Fibroblast of peridontal ligament (primary cell): ENCODE results near the gene VWA8.
A peak's percentile ranks its signal among the peaks of the same experiment; 100 is the strongest.
"Not testable (repeated sequence)": the region's sequence is repeated elsewhere in the genome, so short reads cannot be mapped to it uniquely, and the experiment has no call there.

Experiments used
- DNase-seq: peaks from one replicate; pipeline ENCODE4 v3.0.0-alpha.2; 2010; ENCODE audit errors: extremely low read depth

The VWA8 gene

GRCh38 chr13:41588448-41588847 is 372.5 kb downstream of the VWA8 start:
- DNase-seq: no peak

- DNase-seq: no peak
Observed at GRCh38 chr13:41587490-41587889, 373.4 kb downstream of the VWA8 start.

DNA sequence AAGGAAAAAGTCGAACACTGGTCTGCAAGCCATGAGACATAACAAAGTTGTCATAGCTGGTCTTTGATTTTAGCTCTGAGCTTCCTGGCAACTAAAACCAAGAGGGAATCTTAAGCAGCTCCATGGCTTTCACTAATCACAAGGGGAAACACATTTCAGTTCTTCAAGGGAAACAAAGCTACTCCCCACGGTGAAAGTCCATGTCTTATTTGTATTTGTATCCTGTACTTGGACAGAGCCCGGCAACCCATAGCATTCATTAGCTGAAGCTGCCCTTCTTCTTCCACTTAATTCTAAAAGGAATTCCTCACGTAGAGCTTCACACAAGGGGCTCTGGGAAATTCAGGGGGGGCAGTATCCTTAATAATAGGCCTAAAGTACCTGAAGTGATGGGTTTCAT is 374.7 kb downstream of the VWA8 start:
- DNase-seq: no peak

DNA sequence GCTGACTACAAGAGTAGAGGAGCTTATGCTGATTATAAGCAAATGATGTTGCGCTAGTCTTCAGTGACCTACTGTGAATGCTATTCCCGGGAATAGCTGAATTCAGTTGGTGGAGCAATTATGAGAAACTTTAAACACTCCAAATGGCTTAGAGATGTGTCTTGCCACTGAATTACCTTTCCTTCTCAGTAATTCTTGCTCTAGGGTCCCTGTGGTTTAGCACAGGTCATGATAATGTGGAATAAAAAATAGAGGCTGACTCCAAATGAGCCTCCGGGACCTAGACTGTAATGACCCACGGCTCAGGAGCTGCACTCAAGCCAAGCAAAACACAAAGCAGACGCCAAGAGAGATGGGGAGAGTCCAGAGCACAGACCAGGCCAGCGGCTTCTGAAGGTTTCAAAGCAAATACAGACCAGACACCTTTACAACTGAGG is 378.9 kb downstream of the VWA8 start:
- peak; percentile 55 for DNase-seq

- no peak for DNase-seq
Observed at GRCh38 chr13:41580345-41580744, 380.6 kb downstream of the VWA8 start.

DNA sequence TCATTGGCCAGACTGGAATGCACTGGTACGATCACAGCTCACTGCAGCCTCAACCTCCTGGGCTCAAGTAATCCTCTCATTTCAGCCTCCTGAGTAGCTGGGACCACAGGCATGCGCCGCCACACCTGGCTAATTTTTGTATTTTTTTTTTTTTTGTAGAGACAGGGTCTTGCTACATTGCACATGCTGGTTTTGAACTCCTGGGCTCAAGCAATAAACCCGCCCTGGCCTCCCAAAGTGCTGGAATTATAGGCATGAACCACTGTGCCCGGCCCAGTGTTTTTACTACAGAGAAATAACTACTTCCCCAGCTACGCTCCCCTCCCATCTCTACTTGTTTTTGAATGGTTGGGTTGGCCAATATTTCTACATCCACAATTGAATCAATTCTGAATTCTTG is 381.0 kb downstream of the VWA8 start:
- DNase-seq: no peak

DNA sequence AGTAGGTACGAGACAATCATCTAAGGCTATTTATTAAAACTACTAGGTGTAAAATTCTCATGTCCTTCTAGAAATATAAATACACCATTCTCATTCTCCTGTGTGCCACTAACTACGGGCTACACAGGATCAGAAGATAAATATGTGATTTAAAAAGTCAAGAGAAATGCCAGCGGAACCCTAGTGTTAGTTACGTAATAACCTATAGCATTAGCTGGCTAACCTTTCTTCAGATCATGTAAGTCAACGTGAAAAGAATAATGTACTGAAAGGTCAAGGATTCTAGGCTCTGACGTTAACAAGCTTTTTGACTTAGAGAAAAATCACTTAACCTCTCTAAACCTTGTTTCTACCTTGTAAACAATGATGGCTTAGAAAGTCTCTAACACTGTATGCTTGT is 381.7 kb downstream of the VWA8 start:
- no peak for DNase-seq

DNA sequence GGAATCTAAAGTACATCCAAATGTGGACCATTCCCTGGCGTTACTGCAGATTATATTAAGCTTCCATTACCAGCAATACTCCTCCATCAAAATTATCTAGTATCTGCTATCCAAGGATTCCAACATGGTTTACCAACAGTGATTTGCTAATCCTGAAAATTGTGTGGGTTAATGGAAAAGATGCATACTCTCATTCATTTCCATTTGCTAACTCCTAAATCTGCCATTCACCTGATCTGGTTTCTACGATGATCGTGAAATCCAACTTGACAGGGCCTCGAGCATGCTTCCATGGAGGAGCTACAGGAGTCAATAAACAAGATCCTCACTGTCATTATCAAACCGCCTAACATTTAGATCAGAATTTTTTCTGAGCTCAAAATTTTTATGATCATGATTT is 382.5 kb downstream of the VWA8 start:
- no peak for DNase-seq

DNA sequence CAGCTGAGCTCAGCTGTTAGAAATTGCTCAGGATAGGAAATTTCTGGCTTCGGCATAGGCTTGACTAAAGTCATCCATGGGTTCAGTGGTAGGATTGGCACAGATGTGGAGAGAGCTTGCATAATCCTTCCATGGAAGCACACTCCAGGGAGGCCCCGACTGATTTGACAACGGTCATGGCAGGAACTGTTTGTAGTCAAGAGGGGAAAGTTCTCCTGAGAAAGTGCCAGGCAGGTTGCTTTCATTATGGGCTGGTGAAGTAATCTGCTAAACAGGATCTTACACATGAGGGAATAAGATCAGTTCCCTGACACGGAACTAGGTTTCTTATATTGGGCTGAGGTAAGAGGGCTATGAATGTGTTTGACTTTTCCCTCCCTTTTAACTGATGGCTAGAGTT is 383.5 kb downstream of the VWA8 start:
- DNase-seq: peak; percentile 78

DNA sequence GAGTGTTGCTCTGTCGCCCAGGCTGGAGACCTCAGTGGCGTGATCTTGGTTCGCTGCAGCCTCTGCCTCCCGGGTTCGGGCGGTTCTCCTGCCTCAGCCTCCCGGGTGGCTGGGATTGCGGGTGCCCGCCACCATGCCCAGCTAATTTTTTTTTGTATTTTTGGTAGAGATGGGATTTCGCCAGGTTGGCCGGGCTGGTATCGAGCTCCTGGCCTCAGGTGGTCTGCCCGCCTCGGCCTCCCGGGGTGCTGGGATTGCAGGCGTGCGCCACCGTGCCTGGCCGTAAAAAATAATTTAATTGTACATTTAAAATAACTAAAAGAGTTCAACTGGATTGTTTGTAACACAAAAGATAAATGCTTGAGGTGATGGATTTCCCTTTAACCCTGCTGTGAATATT is 387.3 kb downstream of the VWA8 start:
- DNase-seq: not testable (repeated sequence)

- DNase-seq: not testable (repeated sequence)
Observed at GRCh38 chr13:41571817-41572340, 389.0 kb downstream of the VWA8 start.

DNA sequence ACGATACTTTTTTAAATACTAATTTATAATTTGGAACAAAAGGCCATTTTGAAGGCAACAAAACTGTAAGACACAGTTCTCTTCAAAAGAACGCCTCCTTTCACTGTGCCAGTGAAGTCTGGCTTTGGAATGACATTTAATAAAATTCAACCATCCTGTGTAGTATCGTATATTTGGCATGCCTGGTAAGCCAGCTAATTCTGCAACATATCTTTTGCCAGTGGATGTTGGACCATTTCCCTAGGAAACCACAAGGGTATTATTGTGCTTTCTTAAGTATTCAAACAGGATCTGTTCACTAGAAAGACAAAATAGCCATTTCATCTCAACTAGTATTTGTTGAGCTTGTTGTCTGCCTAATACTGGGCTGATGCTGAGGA is 391.9 kb downstream of the VWA8 start:
- peak; percentile 90 for DNase-seq

DNA sequence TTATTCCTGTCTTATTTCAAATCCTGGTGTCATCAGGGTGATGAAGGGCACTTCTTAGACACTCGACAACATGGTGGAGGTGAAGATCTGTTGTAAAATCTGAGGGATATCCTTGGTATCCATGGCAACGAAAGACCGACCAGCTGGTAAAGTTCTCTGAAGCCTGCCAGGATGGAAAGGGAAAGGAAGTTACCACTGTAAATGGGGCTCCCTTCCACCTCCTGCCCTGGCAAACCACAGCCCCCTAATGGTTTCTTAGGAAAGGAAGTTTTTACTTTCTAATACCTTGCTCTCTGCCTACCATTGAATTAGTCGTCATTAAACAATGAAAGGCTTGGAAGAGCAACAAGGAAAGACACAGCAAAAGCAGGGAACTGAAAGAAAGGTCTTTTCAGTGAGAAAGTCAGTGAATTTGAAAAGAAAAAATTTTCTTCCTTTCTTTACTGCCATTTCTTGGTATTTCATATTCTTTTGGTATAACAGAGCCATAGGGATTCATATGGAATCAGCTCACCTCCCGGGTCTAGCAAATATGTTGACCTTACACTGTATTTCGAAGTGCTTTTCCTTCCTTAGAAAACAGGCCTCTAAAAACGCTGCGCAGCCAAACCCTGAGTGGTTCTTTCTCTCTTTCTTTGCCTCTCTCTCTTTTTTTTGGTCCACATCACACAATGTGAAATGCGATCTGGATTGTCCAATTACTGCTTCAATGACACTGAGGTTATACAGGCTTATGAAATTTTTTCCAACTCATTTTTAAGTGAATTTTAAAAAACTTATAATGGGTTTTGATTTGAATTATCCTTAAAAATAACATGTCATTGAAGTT is 392.6 kb downstream of the VWA8 start:
- DNase-seq: no peak

DNA sequence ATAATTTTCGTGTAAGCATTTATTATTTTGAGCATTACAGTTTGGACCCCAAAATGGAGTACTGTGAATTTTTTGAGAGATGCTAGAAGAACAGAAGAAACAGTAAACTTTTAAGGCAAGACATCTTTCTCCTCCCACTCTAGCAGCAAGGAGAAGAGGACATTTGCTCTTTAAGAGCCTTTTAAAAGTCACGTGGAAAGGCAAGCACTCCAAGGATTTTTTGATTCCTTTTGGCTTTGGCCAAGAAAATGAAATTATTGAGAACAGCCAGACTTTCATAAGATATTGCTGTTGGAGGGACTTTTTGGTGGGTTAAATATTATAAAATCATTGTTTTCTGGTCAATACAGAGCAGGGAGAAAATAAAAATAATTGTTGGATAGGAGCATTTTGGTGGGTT is 393.5 kb downstream of the VWA8 start:
- no peak for DNase-seq

DNA sequence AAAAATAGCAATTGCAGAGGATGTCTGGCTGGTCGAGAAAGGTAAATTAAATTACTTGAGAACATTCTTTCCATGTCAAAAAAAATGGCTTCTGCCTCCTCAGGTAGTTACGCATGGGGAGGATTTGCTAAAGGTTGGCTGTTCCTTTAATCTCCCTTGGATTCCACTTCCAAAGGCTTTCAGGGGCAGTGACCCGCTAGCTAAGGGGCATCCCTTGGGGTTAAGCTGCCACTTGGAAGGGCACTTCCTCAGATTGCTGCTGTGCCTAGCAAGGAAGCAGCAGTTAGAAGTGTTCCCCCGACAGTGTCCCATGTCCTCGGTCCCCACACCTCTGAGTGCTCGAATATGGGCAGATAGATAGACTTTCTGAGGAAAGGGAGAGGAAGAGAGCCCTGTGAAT is 395.1 kb downstream of the VWA8 start:
- no peak for DNase-seq

DNA sequence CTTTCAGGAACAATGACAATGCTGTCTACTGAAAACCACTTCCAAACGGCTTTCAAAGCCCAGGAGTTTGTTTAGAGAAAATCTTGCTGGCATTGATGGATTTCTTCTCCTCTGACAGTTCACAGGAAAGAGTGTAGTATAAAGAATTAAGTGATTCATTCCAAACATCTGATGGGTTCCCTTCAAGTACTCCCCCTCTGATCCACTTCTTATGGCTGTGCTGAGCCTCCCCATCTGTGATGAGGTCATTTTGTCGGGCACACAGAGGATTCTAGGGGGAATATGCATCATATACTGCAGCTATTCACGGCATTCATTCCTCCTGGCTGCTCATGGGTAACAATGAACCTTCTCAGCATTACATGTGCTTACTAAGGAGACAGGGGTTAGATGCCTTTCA is 395.7 kb downstream of the VWA8 start:
- DNase-seq: peak; percentile 89

GRCh38 chr13:41563984-41564365 is 396.9 kb downstream of the VWA8 start:
- DNase-seq: no peak

GRCh38 chr13:41563341-41563983 is 397.4 kb downstream of the VWA8 start:
- peak; percentile 76 for DNase-seq

- DNase-seq: no peak
Observed at GRCh38 chr13:41562541-41563178, 398.2 kb downstream of the VWA8 start.

DNA sequence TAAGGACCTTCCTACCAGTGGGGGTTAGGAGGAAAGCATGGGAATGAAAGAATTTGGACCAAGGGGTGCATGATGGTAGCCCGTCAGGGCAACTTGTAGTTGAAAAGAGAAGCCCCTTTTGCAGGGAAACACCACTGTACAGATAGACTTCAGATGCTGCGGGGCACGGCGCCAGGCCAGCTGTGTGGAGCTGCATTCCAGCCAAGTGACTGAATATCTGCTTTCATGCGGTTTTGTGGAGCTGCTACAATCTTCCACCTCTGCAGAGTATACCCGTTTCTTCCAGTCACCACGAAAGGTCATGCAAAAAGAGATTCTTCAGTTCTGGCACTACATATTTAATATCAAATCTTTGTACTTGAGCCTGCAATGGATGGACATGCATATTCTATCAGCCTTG is 398.8 kb downstream of the VWA8 start:
- DNase-seq: peak; percentile 85

- DNase-seq: peak; percentile 49
Observed at GRCh38 chr13:41561170-41561569, 399.7 kb downstream of the VWA8 start.

DNA sequence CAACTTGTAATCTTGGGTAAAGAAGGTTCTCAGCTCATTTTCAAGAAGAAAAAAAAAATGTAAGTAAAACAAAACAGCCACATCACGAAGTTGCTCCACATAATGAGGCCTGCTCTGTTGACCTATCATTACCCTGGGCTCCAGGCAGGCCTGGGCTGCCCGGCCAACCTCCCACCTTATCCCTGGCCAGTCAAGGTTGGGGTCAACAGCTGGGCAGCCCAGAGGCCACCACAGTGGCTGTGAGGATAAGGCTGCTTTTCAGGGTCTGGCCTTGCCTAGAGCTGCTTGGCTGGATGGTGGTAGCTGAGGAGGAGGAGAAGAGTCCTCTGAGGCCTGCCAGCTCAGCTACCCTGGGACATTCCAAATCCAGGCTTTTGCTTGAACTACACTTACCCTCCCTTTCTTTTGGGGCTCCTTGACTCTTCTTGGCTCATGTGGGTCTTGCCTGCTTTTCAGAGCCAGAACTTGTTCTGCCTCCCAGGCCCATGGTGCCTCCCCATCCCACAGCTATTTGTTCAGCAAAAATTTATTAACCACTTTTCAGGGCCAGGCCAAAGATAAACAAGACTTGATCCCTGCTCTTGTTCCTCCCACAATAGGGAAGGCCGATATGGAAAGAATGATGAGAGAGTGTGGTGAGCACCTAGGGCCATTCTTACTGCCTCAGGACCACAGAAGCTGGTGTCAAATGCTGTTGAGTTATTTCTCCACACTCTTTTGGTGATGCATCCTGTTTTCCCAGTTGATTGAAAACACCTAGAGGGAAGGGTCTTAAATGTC is 401.9 kb downstream of the VWA8 start:
- DNase-seq: no peak
